Esophagus muscularis mucosa (tissue), 4 donors: ENCODE results near the gene WNT7B. TPM values are rescaled to one million over a fixed set of nuclear protein-coding genes. Genes with fewer than 3 reads are reported as not detected.

Experiments
- DNase-seq: peaks from one replicate; pipeline ENCODE4 v3.0.0-alpha.2; 2017; ENCODE audit errors: extremely low spot score
- H3K27ac ChIP-seq, 4 donors: fragments of 200-600 bp; sonication (generic); replicated peaks in 1 of 4; 1 replicate in 3 of 4; 2 replicates in 1 of 4; pipeline ENCODE4 v1.5.1; 2016 to 2019; ENCODE audit warnings: mild to moderate bottlenecking in 1 of 4
- H3K27me3 ChIP-seq, 4 donors: fragments of 200-600 bp; sonication (generic); one replicate each; pipeline versions ENCODE4 v1.5.1 to v1.6.0; 2016 to 2019
- H3K36me3 ChIP-seq, 4 donors: fragments of 200-600 bp; sonication (generic); one replicate each; pipeline ENCODE4 v1.5.1; 2016 to 2019
- H3K4me1 ChIP-seq, 4 donors: fragments of 200-600 bp; sonication (generic); one replicate each; pipeline ENCODE4 v1.5.1; 2016 to 2019
- H3K4me3 ChIP-seq, 4 donors: fragments of 200-600 bp; sonication (generic); 1 replicate in 2 of 4; 2 replicates in 2 of 4; pipeline ENCODE4 v1.5.1; 2016 to 2019; ENCODE audit warnings: mild to moderate bottlenecking in 4 of 4, moderate library complexity in 1 of 4
- H3K9me3 ChIP-seq, 4 donors: fragments of 200-600 bp; sonication (generic); 1 replicate in 3 of 4; 2 replicates in 1 of 4; pipeline ENCODE4 v1.5.1; 2016 to 2019
- EP300 ChIP-seq: sonication (generic); formaldehyde crosslinking; IDR thresholded peaks from one replicate; pipeline ENCODE4 v1.6.1; 2017; ENCODE audit warnings: antibody characterized with exemption
- POLR2A ChIP-seq: fragments of 450-650 bp; IDR thresholded peaks from one replicate; pipeline ENCODE4 v1.6.1; 2017; ENCODE audit warnings: antibody characterized with exemption, moderate library complexity, mild to moderate bottlenecking, low read depth
- POLR2AphosphoS5 ChIP-seq, 2 donors: sonication (generic); formaldehyde crosslinking; IDR thresholded peaks; one replicate each; pipeline ENCODE4 v1.6.1; 2017; ENCODE audit warnings: antibody characterized with exemption in 2 of 2
- WGBS: methylation state at CpG from one replicate; pipeline ENCODE4 v1.1.5; 2018; 5-methylcytosine and 5-hydroxymethylcytosine counted together
- intact Hi-C: fragments of 100-400 bp; cut with DNase I; formaldehyde crosslinking; loops from one replicate; pipeline ENCODE4 v1.15.1; 2023
- total RNA-seq, 4 donors: library from RNA; depleted of rRNA; stranded (reverse); fragments of >200 nt; gene quantifications; one replicate each; pipeline versions ENCODE4 v1.1.0 to v1.2.1, GENCODE V29; 2016
- TF ChIP-seq, protein P1 (sequence below), 3 experiments: fragments of 200-600 bp in 2 of 3; fragments of 450-650 bp in 1 of 3; sonication (generic) in 2 of 3; IDR thresholded peaks; one replicate each; pipeline ENCODE4 v1.5.1; 2017 to 2019; ENCODE audit warnings: antibody characterized with exemption in 3 of 3, mild to moderate bottlenecking in 2 of 3, moderate library complexity in 1 of 3

The WNT7B gene
- total RNA-seq, 4 donors from 2014 or later, result not detected

DNA sequence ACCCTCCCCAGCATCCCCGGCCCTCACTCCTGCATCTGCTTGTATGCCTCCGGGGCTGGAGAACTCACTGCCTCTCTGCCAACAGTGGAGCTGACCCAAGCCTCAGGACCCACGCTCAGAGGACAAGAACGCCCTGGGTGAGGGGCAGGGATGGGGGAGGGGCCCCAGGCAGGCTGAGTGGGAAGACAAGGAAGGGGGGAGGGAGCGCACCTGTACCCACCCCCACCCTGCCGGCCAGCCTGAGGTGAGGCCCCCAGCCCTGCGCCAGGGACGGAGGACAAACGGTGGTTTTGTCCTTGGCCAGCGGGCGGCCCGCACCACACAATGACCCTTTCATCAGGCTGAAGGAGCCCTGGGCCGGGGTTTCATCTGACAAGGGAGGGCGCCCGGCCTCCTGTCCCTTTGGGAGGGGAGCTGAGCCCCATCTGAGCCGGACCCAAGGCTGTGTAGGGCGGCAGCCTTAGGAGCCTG lies 10.0 kb downstream of the WNT7B start:
- Histone ChIP-seq H3K9me3 (no peaks in the 10 kb centered on the region), H3K4me3 (no peak overlapping the region), H3K27ac (no peak overlapping the region), H3K27me3 (peaks cover 0 to 94% (median 21%) of the 10 kb centered on the region in 4 donors), H3K4me1 (peaks cover 14 to 18% (median 15%) of the 10 kb centered on the region in 4 donors), H3K36me3 (no peaks in the 10 kb centered on the region)
- WGBS, result 50% methylated on average over 2 of the region's 17 CpGs
- TF ChIP-seq, protein P1, sequence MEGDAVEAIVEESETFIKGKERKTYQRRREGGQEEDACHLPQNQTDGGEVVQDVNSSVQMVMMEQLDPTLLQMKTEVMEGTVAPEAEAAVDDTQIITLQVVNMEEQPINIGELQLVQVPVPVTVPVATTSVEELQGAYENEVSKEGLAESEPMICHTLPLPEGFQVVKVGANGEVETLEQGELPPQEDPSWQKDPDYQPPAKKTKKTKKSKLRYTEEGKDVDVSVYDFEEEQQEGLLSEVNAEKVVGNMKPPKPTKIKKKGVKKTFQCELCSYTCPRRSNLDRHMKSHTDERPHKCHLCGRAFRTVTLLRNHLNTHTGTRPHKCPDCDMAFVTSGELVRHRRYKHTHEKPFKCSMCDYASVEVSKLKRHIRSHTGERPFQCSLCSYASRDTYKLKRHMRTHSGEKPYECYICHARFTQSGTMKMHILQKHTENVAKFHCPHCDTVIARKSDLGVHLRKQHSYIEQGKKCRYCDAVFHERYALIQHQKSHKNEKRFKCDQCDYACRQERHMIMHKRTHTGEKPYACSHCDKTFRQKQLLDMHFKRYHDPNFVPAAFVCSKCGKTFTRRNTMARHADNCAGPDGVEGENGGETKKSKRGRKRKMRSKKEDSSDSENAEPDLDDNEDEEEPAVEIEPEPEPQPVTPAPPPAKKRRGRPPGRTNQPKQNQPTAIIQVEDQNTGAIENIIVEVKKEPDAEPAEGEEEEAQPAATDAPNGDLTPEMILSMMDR (IDR thresholded peaks at IDR 0.05), result no peak
- TF ChIP-seq EP300 (no peak), POLR2AphosphoS5 (IDR thresholded peaks at IDR 0.05) (no peak), POLR2A (no peak)
- intact Hi-C loops, result no loop called here
- no peak for DNase-seq

DNA sequence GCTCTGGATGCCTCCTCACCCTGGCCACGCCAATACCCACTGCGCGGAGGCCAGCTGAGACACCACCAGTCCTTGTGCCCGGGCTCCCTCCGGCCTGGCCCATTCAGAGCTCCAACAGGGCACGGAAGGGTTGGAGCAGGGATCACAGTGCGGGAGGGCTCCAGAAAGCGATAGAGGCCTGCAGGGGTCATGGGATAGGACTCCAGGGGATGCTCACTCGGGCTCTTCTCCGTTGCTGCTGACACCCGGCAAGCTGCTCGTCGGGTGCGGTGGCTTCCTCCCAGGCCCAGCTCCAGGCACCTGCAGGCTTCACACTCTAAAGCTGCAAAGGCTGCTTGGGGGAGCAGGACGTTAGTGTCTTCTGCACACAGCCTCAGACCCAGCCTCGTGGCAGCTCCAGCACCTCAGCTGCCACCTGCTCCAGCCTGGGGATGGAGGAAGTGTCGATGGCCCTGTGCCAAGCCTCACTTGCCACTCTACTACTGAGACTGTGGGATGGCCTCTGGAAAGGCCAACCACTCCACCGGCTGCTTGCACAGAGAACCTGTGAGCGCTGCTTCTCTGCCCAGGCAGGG lies 10.6 kb downstream of the WNT7B start:
- peaks cover 0 to 94% (median 15%) of the 10 kb centered on the region in 4 donors for H3K27me3 ChIP-seq

DNA sequence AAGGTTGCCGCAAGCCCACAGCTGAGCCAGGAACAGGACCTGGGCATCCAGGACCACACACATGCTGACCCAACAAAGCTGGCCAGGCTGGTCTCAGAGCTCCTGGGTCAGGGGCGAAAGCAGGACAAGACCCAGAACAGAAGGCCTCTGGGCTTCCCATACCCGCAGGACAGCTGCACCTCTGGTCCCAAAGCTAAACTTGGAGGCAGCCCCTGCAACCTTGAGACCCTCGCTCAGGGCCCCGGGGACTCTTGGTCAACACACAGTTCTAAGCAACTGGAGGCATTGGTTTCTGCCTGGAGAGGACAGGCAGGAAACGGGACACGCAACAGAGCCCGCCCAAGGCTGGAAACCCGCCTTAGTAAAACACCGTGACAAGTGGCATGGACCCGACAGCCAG lies 11.4 kb downstream of the WNT7B start:
- Histone ChIP-seq H3K4me3 (no peak overlapping the region), H3K27ac (no peak overlapping the region), H3K4me1 (peaks cover under 1 to 4% (median 2%) of the 10 kb centered on the region in 4 donors), H3K27me3 (peaks cover 0 to 93% (median 7%) of the 10 kb centered on the region in 4 donors), H3K9me3 (no peaks in the 10 kb centered on the region), H3K36me3 (no peaks in the 10 kb centered on the region)
- no peak for DNase-seq
- TF ChIP-seq POLR2A (no peak), EP300 (no peak), POLR2AphosphoS5 (IDR thresholded peaks at IDR 0.05) (no peak)
- TF ChIP-seq, protein P1 (IDR thresholded peaks at IDR 0.05), result no peak
- intact Hi-C loops, result no loop called here
- WGBS, result 93% methylated on average over 3 of the region's 11 CpGs

More for the DNA sequence above, 10.6 kb downstream of the WNT7B start:
- DNase-seq, result no peak
- H3K36me3 ChIP-seq, result no peaks in the 10 kb centered on the region
- TF ChIP-seq, protein P1 (IDR thresholded peaks at IDR 0.05), result no peak
- TF ChIP-seq POLR2A, result no peak
- H3K27ac ChIP-seq, result no peak overlapping the region
- no peak overlapping the region for H3K4me3 ChIP-seq
- 88% methylated on average over 11 of the region's 19 CpGs for WGBS
- H3K4me1 ChIP-seq, result peaks cover 9 to 13% (median 10%) of the 10 kb centered on the region in 4 donors
- no peaks in the 10 kb centered on the region for H3K9me3 ChIP-seq
- intact Hi-C loops, result no loop called here

DNA sequence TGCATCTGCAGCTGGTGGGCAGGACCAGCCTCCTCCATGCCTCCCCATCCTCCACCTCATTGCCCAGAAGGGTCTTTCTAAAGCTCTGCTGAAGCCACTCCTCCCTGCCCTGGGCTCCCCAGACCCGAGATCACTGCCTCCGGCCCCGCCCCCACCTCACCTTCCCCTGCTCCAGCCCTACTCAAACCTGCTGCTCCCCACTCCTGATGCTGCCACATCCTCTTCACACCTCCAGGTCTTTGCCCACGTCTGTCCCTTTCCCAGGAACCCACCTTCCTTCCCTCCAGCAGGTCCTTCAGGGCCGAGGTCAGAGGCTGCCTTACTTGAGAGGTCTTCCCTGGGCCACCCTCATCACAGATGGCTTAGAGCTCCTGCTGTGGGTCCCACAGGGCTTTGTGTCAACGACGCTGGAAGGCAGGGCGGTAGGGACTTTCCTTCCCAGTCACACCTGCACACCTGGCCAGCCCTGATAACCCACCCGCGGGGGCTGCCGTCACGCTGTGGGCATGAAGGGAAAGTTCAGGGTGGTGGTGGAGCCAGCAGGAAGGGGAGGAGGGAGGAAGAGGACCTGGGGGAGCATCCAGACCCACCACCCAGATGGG lies 11.9 kb downstream of the WNT7B start:
- intact Hi-C loops, result no loop called here
- TF ChIP-seq POLR2AphosphoS5 (IDR thresholded peaks at IDR 0.05) (no peak), EP300 (no peak), POLR2A (no peak)
- TF ChIP-seq, protein P1 (IDR thresholded peaks at IDR 0.05), result no peak
- H3K27me3 ChIP-seq, result peaks cover 0 to 92% (median 2%) of the 10 kb centered on the region in 4 donors
- WGBS, result 68% methylated on average over 9 of the region's 12 CpGs
- no peak for DNase-seq
- H3K4me3 ChIP-seq, result no peak overlapping the region
- no peaks in the 10 kb centered on the region for H3K4me1 ChIP-seq
- no peak overlapping the region for H3K27ac ChIP-seq
- H3K36me3 ChIP-seq, result no peaks in the 10 kb centered on the region
- H3K9me3 ChIP-seq, result no peaks in the 10 kb centered on the region
